GM12873 (cell line): ENCODE data around the gene ZNF554.
A peak's percentile ranks its signal among the peaks of the same experiment; 100 is the strongest.

Experiments used
- CTCF ChIP-seq: IDR thresholded peaks from 2 replicates; pipeline ENCODE4 v1.5.1; 2012; ENCODE audit warnings: low read depth, mild to moderate bottlenecking, moderate library complexity, low read length, control low read depth; ENCODE audit not compliant: insufficient read depth; ENCODE audit errors: missing control alignments

Gene ZNF554

GRCh38 chr19:2819540-2820111 is at the start of gene ZNF554:
TSS of gene ZNF554 (plus strand) at chr19:2819868. CDS start at chr19:2820072, 204 bp downstream.
- TF ChIP-seq CTCF = peak; percentile 97

- no peak for TF ChIP-seq CTCF
Observed at GRCh38 chr19:2770055-2771013, 49.3 kb upstream of the ZNF554 start.

- TF ChIP-seq CTCF = no peak
Observed at GRCh38 chr19:2771786-2772674, 47.6 kb upstream of the ZNF554 start.

DNA sequence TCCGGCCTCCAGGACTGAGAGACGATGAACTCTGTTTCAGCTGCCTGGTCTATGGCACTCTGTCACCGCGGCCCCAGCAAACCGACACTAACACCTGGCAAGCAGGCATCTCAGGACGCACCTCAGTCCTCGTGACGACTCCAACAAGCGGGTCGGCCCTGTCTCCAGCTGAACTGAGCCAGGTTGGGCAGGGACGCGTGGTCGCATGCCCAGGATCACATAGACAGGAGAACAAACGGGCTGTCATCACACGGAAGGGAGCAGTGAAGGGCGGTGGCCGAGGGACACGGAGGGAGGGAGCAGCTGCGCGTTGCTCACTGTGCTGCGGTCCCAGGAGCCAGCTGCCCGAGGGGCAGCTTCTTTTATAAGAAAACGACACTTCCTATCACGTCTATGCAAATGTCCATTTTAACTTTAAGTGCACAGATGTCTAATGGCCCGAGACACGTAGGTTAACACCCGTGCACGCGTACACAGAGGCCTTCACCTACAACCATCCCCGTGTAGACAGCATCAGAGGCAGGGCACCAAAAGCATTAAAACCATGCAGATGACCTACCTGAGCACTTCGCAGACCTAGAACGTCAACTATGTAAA is 45.5 kb upstream of the ZNF554 start:
- no peak for TF ChIP-seq CTCF

DNA sequence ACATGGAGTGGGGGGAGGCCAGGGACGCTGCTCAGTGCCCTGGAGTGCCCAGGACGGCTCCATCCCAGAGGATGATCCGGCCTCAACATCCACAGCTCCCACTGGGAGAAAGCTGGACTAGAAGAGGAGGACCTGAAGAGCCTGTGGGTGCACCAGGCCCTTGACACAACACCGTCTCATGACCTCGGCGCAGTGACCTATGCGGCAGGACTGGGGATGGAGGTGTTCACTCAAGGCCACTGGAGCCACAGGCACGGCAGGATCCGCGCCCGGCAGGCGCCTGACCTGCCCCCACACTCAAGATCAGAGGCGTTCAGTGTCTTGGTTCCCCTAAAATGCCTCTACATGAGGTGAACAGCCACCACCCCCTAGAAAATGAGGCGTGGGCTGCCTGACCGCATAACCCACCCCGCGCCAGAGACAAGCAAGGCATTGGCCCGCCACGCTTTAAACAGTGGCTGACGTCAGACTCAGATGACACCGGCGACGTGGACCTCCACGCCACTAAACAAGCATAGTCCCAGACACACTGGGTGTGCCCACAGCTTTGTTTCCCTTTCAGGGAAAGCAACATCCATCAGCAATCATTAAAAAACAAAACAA is 44.6 kb upstream of the ZNF554 start:
- TF ChIP-seq CTCF = no peak

GRCh38 chr19:2775556-2776430 is 43.9 kb upstream of the ZNF554 start:
- TF ChIP-seq CTCF = no peak
